HepG2 (cell line): ENCODE data around the gene CHRNB1. TPM values are rescaled to one million over a fixed set of nuclear protein-coding genes. Genes with fewer than 3 reads are reported as not detected.

Experiments
- ATRX ChIP-seq: sonication (generic); formaldehyde crosslinking; IDR thresholded peaks from 2 replicates; pipeline ENCODE4 v1.4.0; 2020; ENCODE audit warnings: missing genetic modification reagents, borderline replicate concordance
- EP300 ChIP-seq, 3 experiments: sonication (generic) in 1 of 3; formaldehyde crosslinking in 1 of 3; IDR thresholded peaks; 2 replicates each; pipeline versions ENCODE4 v1.5.1 to v1.6.1; 2011 to 2020; ENCODE audit warnings: low read depth in 2 of 3, low read length in 2 of 3, borderline replicate concordance in 1 of 3, improper control_type of control experiment in 1 of 3, mild to moderate bottlenecking in 1 of 3, missing genetic modification reagents in 1 of 3, moderate library complexity in 1 of 3
- KLF12 ChIP-seq: sonication (generic); formaldehyde crosslinking; IDR thresholded peaks from 2 replicates; pipeline ENCODE4 v1.4.0; 2020; ENCODE audit warnings: missing genetic modification reagents, borderline replicate concordance
- MAFF ChIP-seq: IDR thresholded peaks from 2 replicates; pipeline ENCODE4 v1.6.1; 2011; ENCODE audit warnings: low read depth, low read length, improper control_type of control experiment
- RFX5 ChIP-seq: IDR thresholded peaks from 2 replicates; pipeline ENCODE4 v1.6.1; 2011; ENCODE audit warnings: low read depth, low read length, improper control_type of control experiment
- SATB2 ChIP-seq: sonication (generic); formaldehyde crosslinking; IDR thresholded peaks from 2 replicates; pipeline ENCODE4 v1.5.0; 2020; ENCODE audit warnings: missing genetic modification reagents
- SIN3A ChIP-seq: IDR thresholded peaks from 2 replicates; pipeline ENCODE4 v1.6.1; 2011; ENCODE audit warnings: low read depth, mild to moderate bottlenecking, control low read depth, low read length, borderline replicate concordance
- TCF7 ChIP-seq: sonication (generic); IDR thresholded peaks from 2 replicates; pipeline ENCODE4 v1.6.1; 2016; ENCODE audit warnings: antibody characterized with exemption, low read depth
- ZNF431 ChIP-seq: sonication (generic); formaldehyde crosslinking; IDR thresholded peaks from 2 replicates; pipeline ENCODE4 v1.9.0; 2022; ENCODE audit warnings: missing genetic modification reagents, low read depth, mild to moderate bottlenecking, borderline replicate concordance
- ZNF607 ChIP-seq: sonication (generic); formaldehyde crosslinking; IDR thresholded peaks from 2 replicates; pipeline ENCODE4 v1.5.1; 2020; ENCODE audit warnings: missing genetic modification reagents, mild to moderate bottlenecking, borderline replicate concordance
- ZNF670 ChIP-seq: sonication (generic); formaldehyde crosslinking; IDR thresholded peaks from 2 replicates; pipeline ENCODE4 v1.8.0; 2022; ENCODE audit warnings: mild to moderate bottlenecking, missing genetic modification reagents, borderline replicate concordance
- ZNF790 ChIP-seq: sonication (generic); formaldehyde crosslinking; IDR thresholded peaks from 2 replicates; pipeline ENCODE4 v1.8.0; 2022; ENCODE audit warnings: missing genetic modification reagents, mild to moderate bottlenecking, borderline replicate concordance
- ZSCAN31 ChIP-seq: sonication (generic); formaldehyde crosslinking; IDR thresholded peaks from 2 replicates; pipeline ENCODE4 v1.5.0; 2020; ENCODE audit warnings: low read depth, mild to moderate bottlenecking, missing genetic modification reagents
- polyA plus RNA-seq, 8 experiments: library from polyadenylated mRNA; depleted of rRNA in 3 of 8; stranded (reverse) in 7 of 8; unstranded in 1 of 8; fragments of >200 nt; fragmentation: Illumina TruSeq in 4 of 8; extraction: Trizol in 4 of 8; gene quantifications; 2 replicates each; pipeline versions ENCODE4 v1.2.1 to v1.2.3, GENCODE V29; 2011 to 2016; ENCODE audit warnings: low read depth in 4 of 8, missing spikeins in 1 of 8, mixed read lengths in 1 of 8; ENCODE audit not compliant: insufficient read depth in 1 of 8
- total RNA-seq, 5 experiments: library from RNA; depleted of rRNA; stranded (reverse); fragments of >200 nt; fragmentation: Illumina TruSeq; extraction: Trizol; gene quantifications; 2 replicates each; pipeline ENCODE4 v1.2.3, GENCODE V29; 2016; ENCODE audit warnings: low read depth in 1 of 5
- TF ChIP-seq, protein P1 (sequence below): IDR thresholded peaks from 2 replicates; pipeline ENCODE4 v1.6.1; 2018; ENCODE audit warnings: missing genetic modification reagents
- TF ChIP-seq, protein P2 (sequence below): sonication (generic); formaldehyde crosslinking; IDR thresholded peaks from 2 replicates; pipeline ENCODE4 v1.5.0; 2020; ENCODE audit warnings: missing genetic modification reagents
- TF ChIP-seq, protein P3 (sequence below): sonication (generic); formaldehyde crosslinking; IDR thresholded peaks from 2 replicates; pipeline ENCODE4 v1.5.0; 2020; ENCODE audit warnings: mild to moderate bottlenecking, missing genetic modification reagents
- TF ChIP-seq, protein P4 (sequence below): sonication (generic); formaldehyde crosslinking; conservative IDR thresholded peaks from 2 replicates; pipeline ENCODE4 v1.4.0; 2020; ENCODE audit warnings: missing genetic modification reagents
- TF ChIP-seq, protein P5 (sequence below): sonication (generic); IDR thresholded peaks from 2 replicates; pipeline ENCODE4 v1.6.1; 2016; ENCODE audit warnings: low read depth, borderline replicate concordance

Gene CHRNB1
- total and polyA plus RNA-seq, 2 of the 13 experiments (the other 11 are each of a cell fraction or from before 2014, with no cell fraction given), result 5.4 to 33.7 TPM

DNA sequence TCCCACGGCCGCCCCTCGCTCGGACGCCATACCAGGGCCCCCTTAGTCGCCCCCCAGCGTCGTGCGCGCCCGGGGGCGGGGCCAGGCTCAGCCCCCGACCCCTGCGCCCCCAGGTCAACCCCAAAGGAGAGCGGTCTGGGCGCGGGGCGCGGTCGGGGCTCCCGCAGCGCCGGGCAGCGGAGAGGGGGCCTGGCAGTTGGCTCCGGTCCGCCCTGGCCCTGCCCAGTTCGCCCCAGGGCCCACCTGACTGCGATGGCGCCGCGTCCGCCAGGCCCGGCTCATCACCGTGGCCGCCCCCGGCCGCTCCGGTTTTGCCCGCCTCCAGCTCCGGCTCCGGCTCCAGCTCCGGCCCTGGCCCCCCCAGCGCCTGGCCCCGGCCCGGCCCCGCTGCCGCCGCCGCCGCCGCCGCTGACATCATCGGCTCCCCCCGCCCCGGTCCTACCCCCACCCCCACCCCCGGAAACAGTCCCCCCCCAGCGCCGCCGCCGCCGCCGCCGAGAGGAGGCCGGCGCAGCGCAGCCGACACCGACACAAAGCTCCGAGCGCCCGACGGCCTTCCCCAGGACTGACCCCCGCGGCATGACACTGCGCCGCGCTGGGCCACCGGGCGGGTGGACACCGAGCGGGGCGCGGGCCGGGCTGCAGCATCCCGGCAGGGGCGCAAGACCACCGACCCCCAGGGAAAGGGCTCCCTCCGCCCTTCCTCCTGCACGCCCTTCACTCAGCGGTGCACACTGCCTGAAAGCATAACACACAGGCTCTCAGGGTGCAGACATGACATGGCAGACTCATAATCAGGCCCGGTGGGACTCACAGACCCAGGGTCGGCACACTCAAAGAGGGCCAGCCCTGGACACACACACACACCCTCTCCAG is 34.6 kb downstream of the CHRNB1 start, which contains the start of gene ZBTB4 (continued):
- TF ChIP-seq, protein P1, sequence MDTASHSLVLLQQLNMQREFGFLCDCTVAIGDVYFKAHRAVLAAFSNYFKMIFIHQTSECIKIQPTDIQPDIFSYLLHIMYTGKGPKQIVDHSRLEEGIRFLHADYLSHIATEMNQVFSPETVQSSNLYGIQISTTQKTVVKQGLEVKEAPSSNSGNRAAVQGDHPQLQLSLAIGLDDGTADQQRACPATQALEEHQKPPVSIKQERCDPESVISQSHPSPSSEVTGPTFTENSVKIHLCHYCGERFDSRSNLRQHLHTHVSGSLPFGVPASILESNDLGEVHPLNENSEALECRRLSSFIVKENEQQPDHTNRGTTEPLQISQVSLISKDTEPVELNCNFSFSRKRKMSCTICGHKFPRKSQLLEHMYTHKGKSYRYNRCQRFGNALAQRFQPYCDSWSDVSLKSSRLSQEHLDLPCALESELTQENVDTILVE (CRISPR knock-in tag), result no peak
- peak; percentile 30; the same call in 1 of the 2 replicates for TF ChIP-seq TCF7
- no peak for TF ChIP-seq ZNF790 (CRISPR knock-in tag)
- no peak for TF ChIP-seq RFX5
- TF ChIP-seq, protein P2, sequence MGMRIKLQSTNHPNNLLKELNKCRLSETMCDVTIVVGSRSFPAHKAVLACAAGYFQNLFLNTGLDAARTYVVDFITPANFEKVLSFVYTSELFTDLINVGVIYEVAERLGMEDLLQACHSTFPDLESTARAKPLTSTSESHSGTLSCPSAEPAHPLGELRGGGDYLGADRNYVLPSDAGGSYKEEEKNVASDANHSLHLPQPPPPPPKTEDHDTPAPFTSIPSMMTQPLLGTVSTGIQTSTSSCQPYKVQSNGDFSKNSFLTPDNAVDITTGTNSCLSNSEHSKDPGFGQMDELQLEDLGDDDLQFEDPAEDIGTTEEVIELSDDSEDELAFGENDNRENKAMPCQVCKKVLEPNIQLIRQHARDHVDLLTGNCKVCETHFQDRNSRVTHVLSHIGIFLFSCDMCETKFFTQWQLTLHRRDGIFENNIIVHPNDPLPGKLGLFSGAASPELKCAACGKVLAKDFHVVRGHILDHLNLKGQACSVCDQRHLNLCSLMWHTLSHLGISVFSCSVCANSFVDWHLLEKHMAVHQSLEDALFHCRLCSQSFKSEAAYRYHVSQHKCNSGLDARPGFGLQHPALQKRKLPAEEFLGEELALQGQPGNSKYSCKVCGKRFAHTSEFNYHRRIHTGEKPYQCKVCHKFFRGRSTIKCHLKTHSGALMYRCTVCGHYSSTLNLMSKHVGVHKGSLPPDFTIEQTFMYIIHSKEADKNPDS, result no peak
- TF ChIP-seq ATRX, result no peak
- TF ChIP-seq MAFF, result no peak
- no peak for TF ChIP-seq EP300 (IDR thresholded peaks at IDR 0.05; ENCODE audit: low read depth in 2 of 2, low read length in 2 of 2)
- TF ChIP-seq EP300 (CRISPR knock-in tag; IDR thresholded peaks at IDR 0.05; ENCODE audit: borderline replicate concordance), result no peak
- TF ChIP-seq, protein P3, sequence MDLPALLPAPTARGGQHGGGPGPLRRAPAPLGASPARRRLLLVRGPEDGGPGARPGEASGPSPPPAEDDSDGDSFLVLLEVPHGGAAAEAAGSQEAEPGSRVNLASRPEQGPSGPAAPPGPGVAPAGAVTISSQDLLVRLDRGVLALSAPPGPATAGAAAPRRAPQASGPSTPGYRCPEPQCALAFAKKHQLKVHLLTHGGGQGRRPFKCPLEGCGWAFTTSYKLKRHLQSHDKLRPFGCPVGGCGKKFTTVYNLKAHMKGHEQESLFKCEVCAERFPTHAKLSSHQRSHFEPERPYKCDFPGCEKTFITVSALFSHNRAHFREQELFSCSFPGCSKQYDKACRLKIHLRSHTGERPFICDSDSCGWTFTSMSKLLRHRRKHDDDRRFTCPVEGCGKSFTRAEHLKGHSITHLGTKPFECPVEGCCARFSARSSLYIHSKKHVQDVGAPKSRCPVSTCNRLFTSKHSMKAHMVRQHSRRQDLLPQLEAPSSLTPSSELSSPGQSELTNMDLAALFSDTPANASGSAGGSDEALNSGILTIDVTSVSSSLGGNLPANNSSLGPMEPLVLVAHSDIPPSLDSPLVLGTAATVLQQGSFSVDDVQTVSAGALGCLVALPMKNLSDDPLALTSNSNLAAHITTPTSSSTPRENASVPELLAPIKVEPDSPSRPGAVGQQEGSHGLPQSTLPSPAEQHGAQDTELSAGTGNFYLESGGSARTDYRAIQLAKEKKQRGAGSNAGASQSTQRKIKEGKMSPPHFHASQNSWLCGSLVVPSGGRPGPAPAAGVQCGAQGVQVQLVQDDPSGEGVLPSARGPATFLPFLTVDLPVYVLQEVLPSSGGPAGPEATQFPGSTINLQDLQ (CRISPR knock-in tag), result no peak
- TF ChIP-seq ZNF670 (CRISPR knock-in tag), result no peak
- TF ChIP-seq SATB2 (CRISPR knock-in tag), result no peak
- TF ChIP-seq, protein P4, sequence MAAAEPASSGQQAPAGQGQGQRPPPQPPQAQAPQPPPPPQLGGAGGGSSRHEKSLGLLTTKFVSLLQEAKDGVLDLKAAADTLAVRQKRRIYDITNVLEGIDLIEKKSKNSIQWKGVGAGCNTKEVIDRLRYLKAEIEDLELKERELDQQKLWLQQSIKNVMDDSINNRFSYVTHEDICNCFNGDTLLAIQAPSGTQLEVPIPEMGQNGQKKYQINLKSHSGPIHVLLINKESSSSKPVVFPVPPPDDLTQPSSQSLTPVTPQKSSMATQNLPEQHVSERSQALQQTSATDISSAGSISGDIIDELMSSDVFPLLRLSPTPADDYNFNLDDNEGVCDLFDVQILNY, result no peak
- TF ChIP-seq ZNF607 (CRISPR knock-in tag), result peak; percentile 1; the same call in 1 of the 2 replicates
- TF ChIP-seq, protein P5, sequence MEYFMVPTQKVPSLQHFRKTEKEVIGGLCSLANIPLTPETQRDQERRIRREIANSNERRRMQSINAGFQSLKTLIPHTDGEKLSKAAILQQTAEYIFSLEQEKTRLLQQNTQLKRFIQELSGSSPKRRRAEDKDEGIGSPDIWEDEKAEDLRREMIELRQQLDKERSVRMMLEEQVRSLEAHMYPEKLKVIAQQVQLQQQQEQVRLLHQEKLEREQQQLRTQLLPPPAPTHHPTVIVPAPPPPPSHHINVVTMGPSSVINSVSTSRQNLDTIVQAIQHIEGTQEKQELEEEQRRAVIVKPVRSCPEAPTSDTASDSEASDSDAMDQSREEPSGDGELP, result no peak
- no peak for TF ChIP-seq KLF12 (CRISPR knock-in tag)
- no peak for TF ChIP-seq SIN3A
- no peak for TF ChIP-seq ZNF431 (CRISPR knock-in tag)
- peak; percentile 74; the same call in 1 of the 2 replicates for TF ChIP-seq ZSCAN31
